K562 (cell line): Measurements from ENCODE around the gene GABRB3. TPM values are rescaled to one million over a fixed set of nuclear protein-coding genes. Genes with fewer than 3 reads are reported as not detected.

Experiments used
- ATAC-seq: fragments of 200-7000 bp; cut with Tn5 transposase; 3 replicates; pipeline ENCODE4 v1.9.1; 2020; ENCODE audit warnings: moderate library complexity
- BruUV-seq: library from RNA; stranded (reverse); fragments of 400-500 nt; replicated peaks from 2 replicates; lab custom pipeline; 2021; lab: Mats Ljungman, UMichigan
- CTCF ChIA-PET: fragments of 300-600 bp; formaldehyde crosslinking; extraction: SDS; loops from one replicate; lab custom pipeline; 2021; ENCODE audit warnings: low intra/inter-chr PET ratio; lab: Yijun Ruan, JAX
- POLR2A ChIA-PET: fragments of 300-600, 350-650 bp; sonication (Branson Sonifier 250); formaldehyde crosslinking; extraction: SDS; loops from one replicate; lab custom pipeline; 2021; ENCODE audit warnings: antibody characterized with exemption, inconsistent platforms; lab: Yijun Ruan, JAX
- DNase-seq, 4 experiments: peaks; one replicate each; pipeline versions ENCODE4 v3.0.0 to v3.0.0-alpha.2; 2011 to 2018; ENCODE audit warnings: low spot score in 3 of 4, mixed read lengths in 3 of 4; ENCODE audit errors: extremely low read depth in 1 of 4
- FAIRE-seq: peaks from 2 replicates; lab custom pipeline; 2011; peaks lifted over from hg19 to GRCh38; lab: Jason Lieb, UNC
- H2AFZ ChIP-seq: 2 replicates; pipeline ENCODE4 v1.6.0; 2011; ENCODE audit warnings: low read depth, low read length, control low read depth, inconsistent platforms
- H3K27ac ChIP-seq: fragments of 200-600 bp; 3 replicates; pipeline ENCODE4 v1.8.0; 2011; ENCODE audit warnings: low read depth, mild to moderate bottlenecking, control low read depth, inconsistent platforms, low read length, moderate library complexity, mixed read lengths; ENCODE audit errors: extremely low read depth
- H3K27me3 ChIP-seq, 2 experiments: fragments of 300-600 bp in 1 of 2; 2 replicates in 1 of 2; 3 replicates in 1 of 2; pipeline versions ENCODE4 v1.6.0 to v1.8.0; 2011; ENCODE audit warnings: inconsistent platforms in 2 of 2, low read length in 2 of 2, mild to moderate bottlenecking in 1 of 2, mixed read lengths in 1 of 2, moderate library complexity in 1 of 2; ENCODE audit not compliant: control insufficient read depth in 2 of 2, insufficient read depth in 2 of 2
- H3K36me3 ChIP-seq: fragments of 300-600 bp; 3 replicates; pipeline ENCODE4 v1.8.0; 2011; ENCODE audit warnings: mild to moderate bottlenecking, low read length, inconsistent platforms; ENCODE audit not compliant: control insufficient read depth, insufficient read depth
- H3K4me1 ChIP-seq, 2 experiments: fragments of 200-600 bp in 1 of 2; replicated peaks in 1 of 2; 2 replicates in 1 of 2; 3 replicates in 1 of 2; pipeline versions ENCODE4 v1.5.1 to v1.8.0; 2011; ENCODE audit warnings: inconsistent platforms in 2 of 2, low read length in 2 of 2, mild to moderate bottlenecking in 1 of 2, mixed read lengths in 1 of 2, moderate library complexity in 1 of 2; ENCODE audit not compliant: control insufficient read depth in 2 of 2, insufficient read depth in 2 of 2
- H3K4me2 ChIP-seq: 2 replicates; pipeline ENCODE4 v1.6.1; 2011; ENCODE audit warnings: low read length, control low read depth, inconsistent platforms, mixed read lengths; ENCODE audit not compliant: insufficient read depth
- H3K4me3 ChIP-seq: fragments of 200-600 bp; sonication (generic), shearing (Covaris generic); 2 replicates; pipeline ENCODE4 v1.5.1; 2016; ENCODE audit warnings: control low read depth, inconsistent platforms
- H3K79me2 ChIP-seq: fragments of 200-600 bp; 3 replicates; pipeline ENCODE4 v1.8.0; 2011; ENCODE audit warnings: low read length, inconsistent platforms; ENCODE audit not compliant: control insufficient read depth, insufficient read depth
- H3K9ac ChIP-seq, 2 experiments: 2 replicates each; pipeline versions ENCODE4 v1.6.0 to v1.6.1; 2011; ENCODE audit warnings: low read depth in 2 of 2, low read length in 2 of 2, control low read depth in 1 of 2, inconsistent platforms in 1 of 2, mild to moderate bottlenecking in 1 of 2, mixed read lengths in 1 of 2; ENCODE audit not compliant: insufficient read depth in 1 of 2
- H3K9me1 ChIP-seq: one replicate; pipeline ENCODE4 v1.6.0; 2011; ENCODE audit warnings: inconsistent platforms, mild to moderate bottlenecking, low read length, moderate library complexity; ENCODE audit not compliant: control insufficient read depth, insufficient read depth
- H3K9me3 ChIP-seq: replicated peaks from 2 replicates; pipeline ENCODE4 v1.5.1; 2011; ENCODE audit warnings: low read depth, low read length, inconsistent platforms; ENCODE audit not compliant: control insufficient read depth, insufficient read depth
- H4K20me1 ChIP-seq: replicated peaks from 2 replicates; pipeline ENCODE4 v1.6.1; 2011; ENCODE audit warnings: low read length, inconsistent platforms, mixed read lengths; ENCODE audit not compliant: control insufficient read depth, insufficient read depth
- HMG20B ChIP-seq: fragments of 250-450 bp; sonication (Bioruptor Pico); IDR thresholded peaks from 2 replicates; pipeline ENCODE4 v1.5.0; 2021; ENCODE audit warnings: mild to moderate bottlenecking
- L3MBTL2 ChIP-seq: fragments of 450-650 bp; IDR thresholded peaks from 2 replicates; pipeline ENCODE4 v1.6.1; 2016; ENCODE audit warnings: mild to moderate bottlenecking, moderate library complexity
- SMARCB1 ChIP-seq: IDR thresholded peaks from 2 replicates; pipeline ENCODE4 v1.6.1; 2011; ENCODE audit warnings: improper control_type of control experiment, low read depth; ENCODE audit not compliant: insufficient read length
- ZKSCAN1 ChIP-seq: fragments of 150-350 bp; IDR thresholded peaks from 2 replicates; pipeline ENCODE4 v1.6.1; 2016; ENCODE audit warnings: low read depth, low read length
- ZNF212 ChIP-seq: fragments of 450-650 bp; formaldehyde crosslinking; IDR thresholded peaks from 2 replicates; pipeline ENCODE4 v1.4.0; 2020; ENCODE audit warnings: mild to moderate bottlenecking
- ZNF830 ChIP-seq: fragments of 250-450 bp; sonication (Bioruptor Pico); IDR thresholded peaks from 2 replicates; pipeline ENCODE4 v1.5.0; 2021; ENCODE audit warnings: mild to moderate bottlenecking
- whole genome bisulfite sequencing: fragments of 100-300 bp; shearing (Covaris generic); methylation state at CpG from one replicate; pipeline ENCODE4 v1.1.6; 2016; ENCODE audit warnings: low coverage, mixed read lengths; ENCODE audit not compliant: insufficient coverage; ENCODE audit errors: missing lambda C conversion rate; 5-methylcytosine and 5-hydroxymethylcytosine counted together
- in situ Hi-C: fragments of 300-500 bp; cut with MboI; formaldehyde crosslinking; loops from 4 replicates; pipeline ENCODE4 v1.15.0; 2018; ENCODE audit warnings: inconsistent platforms, mixed read lengths
- intact Hi-C: fragments of 100-400 bp; cut with micrococcal nuclease; formaldehyde crosslinking; loops from 2 replicates; pipeline ENCODE4 v1.14.2; 2022
- polyA plus RNA-seq, 8 experiments: library from polyadenylated mRNA; depleted of rRNA in 4 of 8; stranded (reverse) in 5 of 8; unstranded in 3 of 8; fragments of >200 nt; fragmentation: Nextera tagmentation in 2 of 8; fragmentation: Illumina TruSeq in 1 of 8; extraction: Ambion mirVana in 2 of 8; extraction: Trizol in 1 of 8; gene quantifications; 2 replicates each; pipeline versions ENCODE4 v1.2.1 to v1.2.3, GENCODE V29; 2011 to 2014; ENCODE audit warnings: inconsistent platforms in 1 of 8, missing spikeins in 1 of 8
- total RNA-seq, 7 experiments: library from RNA; depleted of rRNA in 6 of 7; stranded (reverse); fragments of >200 nt in 6 of 7; fragmentation: Illumina TruSeq in 2 of 7; extraction: Trizol in 2 of 7; gene quantifications; 2 replicates each; pipeline versions ENCODE4 v1.2.1 to v1.2.3, GENCODE V29; 2011 to 2021; ENCODE audit warnings: low replicate concordance in 1 of 7
- TF ChIP-seq, protein P1 (sequence below): fragments of 450-650 bp; formaldehyde crosslinking; IDR thresholded peaks from 2 replicates; pipeline ENCODE4 v1.4.0; 2022; ENCODE audit warnings: missing genetic modification characterization

Gene GABRB3
- total and polyA plus RNA-seq, 9 of the 15 experiments (the other 6 are each of a cell fraction or from before 2014, with no cell fraction given) = 0.09 to 1.4 (median 0.49) TPM

DNA sequence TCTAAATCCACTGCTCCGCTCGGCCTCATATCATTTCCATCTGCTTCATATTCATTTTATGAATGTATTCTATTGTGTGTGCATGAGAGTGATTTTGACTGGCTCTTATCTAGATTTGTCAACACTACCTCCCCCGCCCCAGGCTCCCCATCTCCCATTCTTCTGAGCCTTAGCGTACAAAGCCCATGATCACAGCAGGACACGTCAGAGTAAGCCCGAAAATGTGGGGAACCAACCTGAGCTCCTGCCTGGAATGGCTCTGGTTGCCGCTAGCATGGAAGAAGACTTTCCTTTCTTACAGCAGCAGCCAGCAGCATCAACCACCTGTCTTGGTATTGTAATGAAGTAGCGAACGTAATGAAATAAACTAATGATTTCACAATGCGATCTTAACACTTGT is 61.4 kb downstream of the GABRB3 start (continued):
- TF ChIP-seq SMARCB1 (no peak), ZKSCAN1 (no peak), HMG20B (CRISPR knock-in tag) (no peak)
- TF ChIP-seq, protein P1, sequence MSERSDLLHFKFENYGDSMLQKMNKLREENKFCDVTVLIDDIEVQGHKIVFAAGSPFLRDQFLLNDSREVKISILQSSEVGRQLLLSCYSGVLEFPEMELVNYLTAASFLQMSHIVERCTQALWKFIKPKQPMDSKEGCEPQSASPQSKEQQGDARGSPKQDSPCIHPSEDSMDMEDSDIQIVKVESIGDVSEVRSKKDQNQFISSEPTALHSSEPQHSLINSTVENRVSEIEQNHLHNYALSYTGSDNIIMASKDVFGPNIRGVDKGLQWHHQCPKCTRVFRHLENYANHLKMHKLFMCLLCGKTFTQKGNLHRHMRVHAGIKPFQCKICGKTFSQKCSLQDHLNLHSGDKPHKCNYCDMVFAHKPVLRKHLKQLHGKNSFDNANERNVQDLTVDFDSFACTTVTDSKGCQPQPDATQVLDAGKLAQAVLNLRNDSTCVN (CRISPR knock-in tag) = no peak

DNA sequence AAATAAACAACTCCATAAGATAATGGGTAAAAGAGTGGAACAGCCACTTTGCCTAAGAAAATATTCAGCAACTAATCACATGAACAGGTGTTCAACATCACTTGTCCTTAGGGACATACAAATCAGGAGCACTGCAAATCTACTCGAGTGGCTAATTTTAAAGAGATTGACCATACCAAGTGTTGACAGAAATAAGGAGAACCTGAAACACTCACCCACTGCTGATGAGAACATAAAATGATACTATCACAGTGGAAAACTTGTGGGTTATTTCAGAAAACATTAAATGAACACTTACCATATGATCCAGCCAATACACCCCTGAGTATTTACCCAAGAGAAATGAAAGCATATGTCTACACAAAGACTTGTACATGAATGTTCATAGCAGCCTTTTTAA is 70.5 kb downstream of the GABRB3 start:
- Histone ChIP-seq H3K4me3 (no peak overlapping the region), H2AFZ (no peak overlapping the region), H4K20me1 (no peaks in the 10 kb centered on the region), H3K27ac (no peak overlapping the region), H3K36me3 (no peaks in the 10 kb centered on the region), H3K27me3 (no peaks in the 10 kb centered on the region), H3K9ac (no peak overlapping the region), H3K79me2 (no peaks in the 10 kb centered on the region), H3K4me2 (no peak overlapping the region), H3K9me1 (no peaks in the 10 kb centered on the region), H3K9me3 (no peaks in the 10 kb centered on the region), H3K4me1 (no peaks in the 10 kb centered on the region)
- ChIA-PET POLR2A (no interaction called here), CTCF (no interaction called here)
- FAIRE-seq (no peak), ATAC-seq (no peak), DNase-seq (no peak)
- WGBS = 0% methylated on average over 1 of the region's 1 CpG
- no peak for TF ChIP-seq L3MBTL2
- no peak for TF ChIP-seq ZNF830 (CRISPR knock-in tag)
- no peak for TF ChIP-seq ZNF212 (CRISPR knock-in tag)
- in situ Hi-C loops (no loop called here), intact Hi-C loops (no loop called here)
- BruUV-seq = no TSS peak
